Parathyroid adenoma (tissue), 2 donors: ENCODE data around the gene RBMS1.

Source experiments
- H2AFZ ChIP-seq: fragments of 300-600 bp; sonication (generic); one replicate; pipeline ENCODE4 v1.7.0; 2017; ENCODE audit warnings: antibody characterized with exemption, mild to moderate bottlenecking
- H3K27ac ChIP-seq: fragments of 300-600 bp; sonication (generic); one replicate; pipeline ENCODE4 v1.7.0; 2017
- H3K27me3 ChIP-seq: fragments of 300-600 bp; sonication (generic); one replicate; pipeline ENCODE4 v1.7.0; 2017; ENCODE audit warnings: low read length; ENCODE audit not compliant: control insufficient read depth, insufficient read depth
- H3K36me3 ChIP-seq: fragments of 300-600 bp; sonication (generic); one replicate; pipeline ENCODE4 v1.7.0; 2017; ENCODE audit warnings: low read length; ENCODE audit not compliant: control insufficient read depth, insufficient read depth
- H3K4me1 ChIP-seq: fragments of 300-600 bp; sonication (generic); one replicate; pipeline ENCODE4 v1.7.0; 2017; ENCODE audit warnings: control low read depth
- H3K4me2 ChIP-seq: fragments of 300-600 bp; sonication (generic); one replicate; pipeline ENCODE4 v1.7.0; 2017; ENCODE audit warnings: low read length
- H3K4me3 ChIP-seq: fragments of 300-600 bp; sonication (generic); one replicate; pipeline ENCODE4 v1.7.0; 2017; ENCODE audit warnings: low read depth, low read length
- H3K79me2 ChIP-seq: fragments of 300-600 bp; sonication (generic); one replicate; pipeline ENCODE4 v1.7.0; 2017; ENCODE audit warnings: control low read depth
- H3K9ac ChIP-seq: fragments of 300-600 bp; sonication (generic); one replicate; pipeline ENCODE4 v1.7.0; 2017; ENCODE audit warnings: mild to moderate bottlenecking
- H3K9me3 ChIP-seq: fragments of 300-600 bp; sonication (generic); one replicate; pipeline ENCODE4 v1.7.0; 2017; ENCODE audit warnings: low read length; ENCODE audit not compliant: control insufficient read depth
- CTCF ChIP-seq: fragments of 300-600 bp; sonication (generic); IDR thresholded peaks from one replicate; pipeline ENCODE4 v1.7.0; 2017; ENCODE audit warnings: antibody characterized with exemption, mild to moderate bottlenecking
- donor health status: primary hyperparathyroidism.

The RBMS1 gene

DNA sequence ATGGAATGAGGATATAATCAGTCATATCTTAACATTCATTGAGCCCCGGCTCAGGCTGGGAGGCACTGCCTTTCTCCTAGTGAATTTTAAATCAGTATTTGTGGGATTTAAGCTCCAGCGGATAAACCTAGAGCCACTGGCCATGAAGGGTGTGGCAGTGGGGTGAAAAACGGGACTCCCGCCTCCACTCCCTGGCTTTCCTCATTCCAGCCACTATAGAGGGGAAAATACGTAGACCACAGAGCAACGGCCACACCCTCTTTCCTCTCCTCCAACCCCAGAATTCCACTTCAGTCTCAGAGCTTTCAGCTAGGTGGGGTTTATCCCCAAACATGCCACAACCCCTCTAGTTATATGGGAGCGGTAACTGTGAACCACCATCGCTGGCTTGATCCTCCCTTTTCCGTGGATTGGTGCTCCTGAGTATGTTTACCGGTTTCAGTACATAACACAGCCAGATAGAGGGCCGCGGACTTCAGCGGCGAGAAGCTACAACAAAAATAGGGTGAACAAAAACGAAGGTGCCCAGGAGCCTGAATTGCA is 223.0 kb downstream of the RBMS1 start:
- Histone ChIP-seq H3K79me2 (no peaks in the 10 kb centered on the region), H3K4me3 (peak overlapping the region; percentile 66), H3K4me1 (peaks cover 15% of the 10 kb centered on the region), H3K27ac (peak overlapping the region; percentile 90), H2AFZ (peak overlapping the region; percentile 85), H3K9ac (no peak overlapping the region), H3K36me3 (no peaks in the 10 kb centered on the region), H3K9me3 (no peaks in the 10 kb centered on the region), H3K4me2 (peak overlapping the region; percentile 76), H3K27me3 (no peaks in the 10 kb centered on the region)
- TF ChIP-seq CTCF, result no peak

DNA sequence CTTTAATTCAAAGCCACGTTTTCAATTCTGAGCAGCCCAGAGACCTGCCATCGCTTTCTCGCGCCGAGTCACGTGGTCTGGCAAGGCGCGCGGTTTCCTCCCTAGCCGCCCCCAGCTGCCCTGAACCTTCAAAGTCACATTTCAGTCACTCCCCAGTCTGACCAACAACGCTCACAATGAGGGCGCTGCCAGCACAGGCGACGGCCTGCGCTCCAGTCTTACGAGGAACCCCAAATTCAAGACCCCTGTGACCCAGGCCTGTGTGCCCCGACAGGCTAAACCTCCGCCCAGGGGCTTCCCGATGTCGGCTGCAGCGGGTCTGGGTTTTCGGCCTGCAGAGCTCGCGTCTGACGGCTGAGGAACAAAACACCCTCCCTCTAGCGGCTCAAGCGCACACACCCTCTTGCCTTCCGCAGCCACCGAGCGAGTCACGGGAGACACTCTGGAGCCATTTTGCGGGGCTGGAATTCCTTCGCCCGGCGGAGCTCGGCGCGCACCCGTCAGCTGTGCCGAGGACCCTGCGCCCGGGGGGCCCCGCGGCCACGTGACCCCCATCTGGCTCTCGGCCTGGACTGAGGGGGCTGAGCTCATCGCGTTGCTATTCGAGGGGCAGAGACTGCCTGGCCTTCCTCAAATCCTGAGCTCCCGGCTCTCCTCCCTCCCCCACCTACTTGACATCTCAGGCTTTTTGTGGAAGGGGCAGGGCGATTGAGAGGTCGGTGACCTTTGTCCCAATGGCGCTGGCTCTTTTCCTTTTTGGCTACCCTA is 223.6 kb downstream of the RBMS1 start:
- Histone ChIP-seq H3K9me3 (no peaks in the 10 kb centered on the region), H3K79me2 (no peaks in the 10 kb centered on the region), H3K27me3 (no peaks in the 10 kb centered on the region), H3K27ac (peak overlapping the region; percentile 90), H3K9ac (no peak overlapping the region), H3K4me1 (peaks cover 15% of the 10 kb centered on the region), H3K4me2 (peak overlapping the region; percentile 76), H2AFZ (peak overlapping the region; percentile 85), H3K36me3 (no peaks in the 10 kb centered on the region), H3K4me3 (peak overlapping the region; percentile 66)
- TF ChIP-seq CTCF, result peak; percentile 78

GRCh38 chr2:160269365-160269764 is 224.2 kb downstream of the RBMS1 start:
- peak overlapping the region; percentile 90 for H3K27ac ChIP-seq
- no peaks in the 10 kb centered on the region for H3K36me3 ChIP-seq
- TF ChIP-seq CTCF, result no peak
- peak overlapping the region; percentile 66 for H3K4me3 ChIP-seq
- no peaks in the 10 kb centered on the region for H3K9me3 ChIP-seq
- no peaks in the 10 kb centered on the region for H3K27me3 ChIP-seq
- no peak overlapping the region for H3K9ac ChIP-seq
- peak overlapping the region; percentile 76 for H3K4me2 ChIP-seq
- no peaks in the 10 kb centered on the region for H3K79me2 ChIP-seq
- H3K4me1 ChIP-seq, result peaks cover 13% of the 10 kb centered on the region
- H2AFZ ChIP-seq, result peak overlapping the region; percentile 85

- Histone ChIP-seq H3K36me3 (no peaks in the 10 kb centered on the region), H3K9ac (no peak overlapping the region), H3K79me2 (no peaks in the 10 kb centered on the region), H3K9me3 (no peaks in the 10 kb centered on the region), H3K4me1 (peaks cover 13% of the 10 kb centered on the region), H3K27ac (no peak overlapping the region), H3K4me3 (no peak overlapping the region), H3K27me3 (no peaks in the 10 kb centered on the region), H2AFZ (no peak overlapping the region), H3K4me2 (no peak overlapping the region)
- no peak for TF ChIP-seq CTCF
Observed at GRCh38 chr2:160268151-160268781, 225.3 kb downstream of the RBMS1 start.
